Esophagus squamous epithelium (tissue), 4 donors: ENCODE data around the gene KIR2DL4.
"Not testable (repeated sequence)": the region's sequence is repeated elsewhere in the genome, so short reads cannot be mapped to it uniquely, and the experiment has no call there.

Experiments used
- CTCF ChIP-seq, 6 experiments: fragments of 450-650 bp in 4 of 6; fragments of 200-600 bp in 2 of 6; sonication (generic) in 2 of 6; IDR thresholded peaks; one replicate each; pipeline ENCODE4 v1.5.1; 2016 to 2019; ENCODE audit warnings: antibody characterized with exemption in 6 of 6, mild to moderate bottlenecking in 4 of 6, moderate library complexity in 4 of 6
- POLR2A ChIP-seq, 4 donors: fragments of 450-650 bp; IDR thresholded peaks; one replicate each; pipeline ENCODE4 v1.6.1; 2017; ENCODE audit warnings: antibody characterized with exemption in 4 of 4, mild to moderate bottlenecking in 4 of 4, moderate library complexity in 3 of 4

GRCh38 chr19:54828064-54828463 lies 24.7 kb downstream of the KIR2DL4 start:
- TF ChIP-seq CTCF, POLR2A (IDR thresholded peaks at IDR 0.05): not testable (repeated sequence)
